Caco-2 (cell line): Measurements from ENCODE around the gene C3orf22. TPM values are rescaled to one million over a fixed set of nuclear protein-coding genes. Genes with fewer than 3 reads are reported as not detected.

ENCODE experiments used
- BruUV-seq: library from RNA; stranded (reverse); fragments of 400-500 nt; replicated peaks from 2 replicates; lab custom pipeline; 2021; lab: Mats Ljungman, UMichigan
- CTCF ChIA-PET: fragments of 300-600 bp; sonication (Branson Sonifier 250); formaldehyde crosslinking; loops from one replicate; lab custom pipeline; 2022; ENCODE audit warnings: antibody characterized with exemption; lab: Charles Lee
- POLR2A ChIA-PET: fragments of 300-600 bp; sonication (Branson Sonifier 250); formaldehyde crosslinking; loops from one replicate; lab custom pipeline; 2022; ENCODE audit warnings: antibody characterized with exemption; lab: Charles Lee
- DNase-seq, 2 experiments: peaks; one replicate each; pipeline versions ENCODE4 v3.0.0 to v3.0.0-alpha.2; 2020 to 2022
- H3K27me3 ChIP-seq: replicated peaks from 2 replicates; pipeline ENCODE4 v1.6.0; 2011; ENCODE audit warnings: low read length; ENCODE audit not compliant: control insufficient read depth, insufficient read depth
- H3K36me3 ChIP-seq: 2 replicates; pipeline ENCODE4 v1.5.1; 2011; ENCODE audit warnings: low read length; ENCODE audit not compliant: control insufficient read depth, insufficient read depth
- H3K4me1 ChIP-seq: fragments of 250-450 bp; sonication (Bioruptor Pico); 2 replicates; pipeline ENCODE4 v1.5.1; 2020; ENCODE audit warnings: mild to moderate bottlenecking
- H3K4me3 ChIP-seq: 2 replicates; pipeline ENCODE4 v1.5.1; 2011; ENCODE audit warnings: low read depth, mild to moderate bottlenecking, control low read depth, low read length
- H3K9me3 ChIP-seq: fragments of 250-450 bp; sonication (Bioruptor Pico); 2 replicates; pipeline ENCODE4 v1.5.1; 2020; ENCODE audit warnings: mild to moderate bottlenecking, moderate library complexity
- H3K27ac Mint-ChIP-seq: one replicate; pipeline ENCODE4 v1.8.0; 2022; ENCODE audit warnings: mixed read lengths; ENCODE audit not compliant: unreplicated experiment
- H3K27me3 Mint-ChIP-seq: one replicate; pipeline ENCODE4 v1.8.0; 2022; ENCODE audit warnings: mixed read lengths; ENCODE audit not compliant: insufficient read depth, unreplicated experiment
- H3K36me3 Mint-ChIP-seq: one replicate; pipeline ENCODE4 v1.8.0; 2022; ENCODE audit warnings: mild to moderate bottlenecking, mixed read lengths; ENCODE audit not compliant: insufficient read depth, unreplicated experiment
- H3K4me1 Mint-ChIP-seq: one replicate; pipeline ENCODE4 v1.8.0; 2022; ENCODE audit warnings: low read depth, mixed read lengths; ENCODE audit not compliant: unreplicated experiment
- H3K4me3 Mint-ChIP-seq: one replicate; pipeline ENCODE4 v1.8.0; 2022; ENCODE audit warnings: mild to moderate bottlenecking, moderate library complexity, mixed read lengths; ENCODE audit not compliant: unreplicated experiment
- H3K9me3 Mint-ChIP-seq: one replicate; pipeline ENCODE4 v1.8.0; 2022; ENCODE audit warnings: mixed read lengths; ENCODE audit not compliant: unreplicated experiment
- CTCF ChIP-seq, 2 experiments: fragments of 200-600 bp in 1 of 2; IDR thresholded peaks; 1 replicate in 1 of 2; 2 replicates in 1 of 2; pipeline versions ENCODE4 v1.5.1 to v1.8.0; 2011 to 2022; ENCODE audit warnings: antibody characterized with exemption in 1 of 2, control low read depth in 1 of 2, inconsistent platforms in 1 of 2, low read depth in 1 of 2, low read length in 1 of 2, mild to moderate bottlenecking in 1 of 2, moderate library complexity in 1 of 2; ENCODE audit not compliant: insufficient read depth in 1 of 2, severe bottlenecking in 1 of 2, unreplicated experiment in 1 of 2
- intact Hi-C: fragments of 100-400 bp; cut with micrococcal nuclease; formaldehyde crosslinking; loops from one replicate; pipeline ENCODE4 v1.10.0; 2022; ENCODE audit not compliant: unreplicated experiment
- total RNA-seq: library from RNA; stranded (reverse); gene quantifications from 2 replicates; pipeline ENCODE4 v1.2.3, GENCODE V29; 2022

Gene C3orf22
- total RNA-seq, 1 experiment from 2014 or later: not detected

GRCh38 chr3:126502656-126503055 is 56.1 kb downstream of the C3orf22 start:
- H3K4me1 ChIP-seq: no peaks in the 10 kb centered on the region
- Mint-ChIP-seq H3K36me3 (no peaks in the 10 kb centered on the region), H3K4me1 (no peaks in the 10 kb centered on the region), H3K9me3 (no peaks in the 10 kb centered on the region), H3K27ac (no peak overlapping the region), H3K4me3 (no peak overlapping the region), H3K27me3 (peaks cover 5% of the 10 kb centered on the region)
- DNase-seq: no peak
- no peak for TF ChIP-seq CTCF (IDR thresholded peaks at IDR 0.05; ENCODE audit: insufficient read depth in 1 of 2, low read depth in 1 of 2, low read length in 1 of 2, severe bottlenecking in 1 of 2, unreplicated experiment in 1 of 2)
- no peaks in the 10 kb centered on the region for H3K36me3 ChIP-seq
- POLR2A ChIA-PET: no interaction called here
- no peaks in the 10 kb centered on the region for H3K27me3 ChIP-seq
- H3K4me3 ChIP-seq: no peak overlapping the region
- CTCF ChIA-PET: no interaction called here
- no TSS peak for BruUV-seq
- no peaks in the 10 kb centered on the region for H3K9me3 ChIP-seq
- intact Hi-C loops: no loop called here

DNA sequence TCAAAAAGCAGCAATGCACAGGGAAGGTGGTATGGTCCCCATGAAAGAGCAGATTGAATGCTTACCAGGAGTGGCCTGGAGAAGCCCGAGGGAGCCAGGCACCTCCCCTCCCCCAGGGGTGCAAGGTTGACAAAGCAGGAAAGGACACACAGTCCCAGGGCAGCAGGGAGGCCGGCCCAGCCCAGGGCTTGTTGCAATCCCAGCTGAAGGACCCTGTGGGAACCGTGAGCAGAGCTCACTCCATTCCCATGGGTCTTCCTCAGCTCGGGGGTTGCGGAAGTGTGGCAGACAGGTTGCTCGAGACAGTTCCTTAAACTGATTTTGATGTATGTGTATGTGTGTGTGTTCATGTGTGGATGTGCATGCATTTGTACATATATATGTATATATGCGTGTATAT is 57.0 kb downstream of the C3orf22 start:
- H3K36me3 Mint-ChIP-seq: no peaks in the 10 kb centered on the region
- H3K4me1 Mint-ChIP-seq: no peaks in the 10 kb centered on the region
- POLR2A ChIA-PET: no interaction called here
- H3K9me3 Mint-ChIP-seq: no peaks in the 10 kb centered on the region
- Histone ChIP-seq H3K9me3 (no peaks in the 10 kb centered on the region), H3K4me3 (no peak overlapping the region), H3K4me1 (no peaks in the 10 kb centered on the region), H3K36me3 (no peaks in the 10 kb centered on the region), H3K27me3 (no peaks in the 10 kb centered on the region)
- TF ChIP-seq CTCF (IDR thresholded peaks at IDR 0.05; ENCODE audit: insufficient read depth in 1 of 2, low read depth in 1 of 2, low read length in 1 of 2, severe bottlenecking in 1 of 2, unreplicated experiment in 1 of 2): no peak
- CTCF ChIA-PET: no interaction called here
- intact Hi-C loops: no loop called here
- H3K27me3 Mint-ChIP-seq: peaks cover 5% of the 10 kb centered on the region
- H3K27ac Mint-ChIP-seq: no peak overlapping the region
- H3K4me3 Mint-ChIP-seq: no peak overlapping the region
- DNase-seq: no peak
- BruUV-seq: no TSS peak

- CTCF ChIA-PET: no interaction called here
Measured at GRCh38 chr3:126501054-126501453, 57.7 kb downstream of the C3orf22 start.

More at GRCh38 chr3:126501054-126501453, 57.7 kb downstream of the C3orf22 start:
- no peak for DNase-seq
- no peaks in the 10 kb centered on the region for H3K36me3 Mint-ChIP-seq
- peaks cover 3% of the 10 kb centered on the region for H3K27me3 Mint-ChIP-seq
- no peak overlapping the region for H3K4me3 Mint-ChIP-seq
- no peaks in the 10 kb centered on the region for H3K9me3 Mint-ChIP-seq
- Histone ChIP-seq H3K4me3 (no peak overlapping the region), H3K4me1 (no peaks in the 10 kb centered on the region), H3K9me3 (no peaks in the 10 kb centered on the region), H3K27me3 (no peaks in the 10 kb centered on the region), H3K36me3 (no peaks in the 10 kb centered on the region)
- no peak overlapping the region for H3K27ac Mint-ChIP-seq
- no peak for TF ChIP-seq CTCF (IDR thresholded peaks at IDR 0.05; ENCODE audit: insufficient read depth in 1 of 2, low read depth in 1 of 2, low read length in 1 of 2, severe bottlenecking in 1 of 2, unreplicated experiment in 1 of 2)
- intact Hi-C loops: no loop called here
- POLR2A ChIA-PET: no interaction called here
- H3K4me1 Mint-ChIP-seq: no peaks in the 10 kb centered on the region
- no TSS peak for BruUV-seq
